Measurements from ENCODE around the gene TPBGL.

TPBGL gene

GRCh38 chr11:75264356-75264755, 23.8 kb downstream of the TPBGL start:
- no peak overlapping the region for H3K27ac ChIP-seq
- TF ChIP-seq CTCF (IDR thresholded peaks at IDR 0.05) (no peak), ZFX (IDR thresholded peaks at IDR 0.05; ENCODE audit: borderline replicate concordance) (no peak)

GRCh38 chr11:75264971-75265370, 24.4 kb downstream of the TPBGL start:
- H3K27ac ChIP-seq: no peak overlapping the region

GRCh38 chr11:75265851-75266531, 25.4 kb downstream of the TPBGL start:
- TF ChIP-seq ZFX (IDR thresholded peaks at IDR 0.05; ENCODE audit: borderline replicate concordance) (no peak), CTCF (IDR thresholded peaks at IDR 0.05) (no peak)
- H3K27ac ChIP-seq: no peak overlapping the region

More at GRCh38 chr11:75264971-75265370, 24.4 kb downstream of the TPBGL start:
- no peak for TF ChIP-seq ZFX (IDR thresholded peaks at IDR 0.05; ENCODE audit: borderline replicate concordance)
- TF ChIP-seq CTCF (IDR thresholded peaks at IDR 0.05): no peak

GRCh38 chr11:75267171-75267970, 26.8 kb downstream of the TPBGL start:
- no peak for TF ChIP-seq ZFX (IDR thresholded peaks at IDR 0.05; ENCODE audit: borderline replicate concordance)
- H3K27ac ChIP-seq: no peak overlapping the region

- no peak overlapping the region for H3K27ac ChIP-seq
- TF ChIP-seq CTCF (IDR thresholded peaks at IDR 0.05): no peak
- no peak for TF ChIP-seq ZFX (IDR thresholded peaks at IDR 0.05; ENCODE audit: borderline replicate concordance)
These were observed 28.2 kb downstream of the TPBGL start for GRCh38 chr11:75268626-75269366.

- H3K27ac ChIP-seq: no peak overlapping the region
These were observed 28.7 kb downstream of the TPBGL start for GRCh38 chr11:75269367-75269660.

More at GRCh38 chr11:75269367-75269660, 28.7 kb downstream of the TPBGL start:
- TF ChIP-seq ZFX (IDR thresholded peaks at IDR 0.05; ENCODE audit: borderline replicate concordance): no peak
- TF ChIP-seq CTCF (IDR thresholded peaks at IDR 0.05): no peak
